Spleen (tissue), 7 donors: ENCODE results near the gene SCRN3.

Experiments
- CTCF ChIP-seq, 11 experiments: fragments of 200-600 bp in 7 of 11; fragments of 450-650 bp in 4 of 11; sonication (generic) in 4 of 11; IDR thresholded peaks in 8 of 11; conservative IDR thresholded peaks in 3 of 11; 1 replicate in 7 of 11; 2 replicates in 4 of 11; pipeline versions ENCODE4 v1.4.0 to v1.8.0; 2016 to 2021; ENCODE audit warnings: antibody characterized with exemption in 11 of 11, inconsistent platforms in 4 of 11, mild to moderate bottlenecking in 1 of 11
- POLR2AphosphoS5 ChIP-seq, 3 donors: sonication (generic); formaldehyde crosslinking; IDR thresholded peaks; one replicate each; pipeline ENCODE4 v1.5.1; 2017; ENCODE audit warnings: antibody characterized with exemption in 3 of 3
- donor health status: DM: no; HTN: no; CAD: no; lungs with moderate emphysema.
- donor health status: DM: no; HTN: no; CAD: no.
- donor health status: DM: no; HTN: no; CAD: no.

- TF ChIP-seq CTCF (IDR thresholded peaks at IDR 0.05 in 8 of 11, conservative IDR thresholded peaks at IDR 0.05 in 3 of 11) (no peak), POLR2AphosphoS5 (IDR thresholded peaks at IDR 0.05) (no peak)
These were observed 59.0 kb downstream of the SCRN3 start for GRCh38 chr2:174454566-174454965.
